Measurements from ENCODE around the gene ZNF839.
A peak's percentile ranks its signal among the peaks of the same experiment; 100 is the strongest.

Gene ZNF839

GRCh38 chr14:102319351-102320032 lies at the start of gene ZNF839:
TSS of gene ZNF839 (plus strand) at chr14:102319746. CDS start at chr14:102319766, 20 bp downstream.
- H3K4me1 Mint-ChIP-seq = peaks cover 56% of the 10 kb centered on the region
- no peaks in the 10 kb centered on the region for H3K9me3 Mint-ChIP-seq

GRCh38 chr14:102272392-102272791 lies 47.2 kb upstream of the ZNF839 start:
- Mint-ChIP-seq H3K36me3 (ENCODE audit: low read depth) (peaks cover 18% of the 10 kb centered on the region), H3K4me3 (no peak overlapping the region), H3K27ac (no peak overlapping the region), H3K9me3 (peaks cover 4% of the 10 kb centered on the region), H3K4me1 (no peaks in the 10 kb centered on the region), H3K27me3 (ENCODE audit: low read depth) (no peaks in the 10 kb centered on the region)
- no peak for TF ChIP-seq CTCF (IDR thresholded peaks at IDR 0.05; ENCODE audit: unreplicated experiment in 3 of 3)

More at GRCh38 chr14:102319351-102320032, at the start of gene ZNF839:
- H3K27me3 Mint-ChIP-seq (ENCODE audit: low read depth) = peaks cover 6% of the 10 kb centered on the region
- peak within 1 kb of the TSS; percentile 99 to 100 (median 99) for H3K27ac Mint-ChIP-seq
- H3K36me3 Mint-ChIP-seq (ENCODE audit: low read depth) = peaks cover 3% of the 10 kb centered on the region
- H3K4me3 Mint-ChIP-seq = peak within 1 kb of the TSS; percentile 94 to 97 (median 96)
- no peak for TF ChIP-seq CTCF (IDR thresholded peaks at IDR 0.05; ENCODE audit: unreplicated experiment in 3 of 3)

GRCh38 chr14:102275866-102276265 lies 43.7 kb upstream of the ZNF839 start:
- H3K36me3 Mint-ChIP-seq (ENCODE audit: low read depth) = peaks cover 26% of the 10 kb centered on the region
- H3K4me3 Mint-ChIP-seq = no peak overlapping the region
- peaks cover 11% of the 10 kb centered on the region for H3K4me1 Mint-ChIP-seq
- H3K27me3 Mint-ChIP-seq (ENCODE audit: low read depth) = no peaks in the 10 kb centered on the region
- peaks cover 4% of the 10 kb centered on the region for H3K9me3 Mint-ChIP-seq
- no peak overlapping the region for H3K27ac Mint-ChIP-seq
- no peak for TF ChIP-seq CTCF (IDR thresholded peaks at IDR 0.05; ENCODE audit: unreplicated experiment in 3 of 3)

GRCh38 chr14:102277874-102278630 lies 41.5 kb upstream of the ZNF839 start:
- peaks cover 11% of the 10 kb centered on the region for H3K4me1 Mint-ChIP-seq
- H3K9me3 Mint-ChIP-seq = peaks cover 4% of the 10 kb centered on the region
- TF ChIP-seq CTCF (IDR thresholded peaks at IDR 0.05; ENCODE audit: unreplicated experiment in 3 of 3) = no peak
- no peaks in the 10 kb centered on the region for H3K27me3 Mint-ChIP-seq (ENCODE audit: low read depth)
- peaks cover 26% of the 10 kb centered on the region for H3K36me3 Mint-ChIP-seq (ENCODE audit: low read depth)
- no peak overlapping the region for H3K4me3 Mint-ChIP-seq
- no peak overlapping the region for H3K27ac Mint-ChIP-seq

GRCh38 chr14:102278631-102278935 lies 41.0 kb upstream of the ZNF839 start:
- no peak overlapping the region for H3K27ac Mint-ChIP-seq
- peaks cover 4% of the 10 kb centered on the region for H3K9me3 Mint-ChIP-seq
- no peak overlapping the region for H3K4me3 Mint-ChIP-seq
- peaks cover 11% of the 10 kb centered on the region for H3K4me1 Mint-ChIP-seq
- no peaks in the 10 kb centered on the region for H3K27me3 Mint-ChIP-seq (ENCODE audit: low read depth)
- TF ChIP-seq CTCF (IDR thresholded peaks at IDR 0.05; ENCODE audit: unreplicated experiment in 3 of 3) = no peak
- peaks cover 26% of the 10 kb centered on the region for H3K36me3 Mint-ChIP-seq (ENCODE audit: low read depth)

Data from nephron (organoid).